Parathyroid adenoma (tissue), 2 donors: ENCODE results near the gene NEGR1.

ENCODE experiments used
- H2AFZ ChIP-seq: fragments of 300-600 bp; sonication (generic); one replicate; pipeline ENCODE4 v1.7.0; 2017; ENCODE audit warnings: antibody characterized with exemption, mild to moderate bottlenecking
- H3K27ac ChIP-seq: fragments of 300-600 bp; sonication (generic); one replicate; pipeline ENCODE4 v1.7.0; 2017
- H3K27me3 ChIP-seq: fragments of 300-600 bp; sonication (generic); one replicate; pipeline ENCODE4 v1.7.0; 2017; ENCODE audit warnings: low read length; ENCODE audit not compliant: control insufficient read depth, insufficient read depth
- H3K36me3 ChIP-seq: fragments of 300-600 bp; sonication (generic); one replicate; pipeline ENCODE4 v1.7.0; 2017; ENCODE audit warnings: low read length; ENCODE audit not compliant: control insufficient read depth, insufficient read depth
- H3K4me1 ChIP-seq: fragments of 300-600 bp; sonication (generic); one replicate; pipeline ENCODE4 v1.7.0; 2017; ENCODE audit warnings: control low read depth
- H3K4me2 ChIP-seq: fragments of 300-600 bp; sonication (generic); one replicate; pipeline ENCODE4 v1.7.0; 2017; ENCODE audit warnings: low read length
- H3K4me3 ChIP-seq: fragments of 300-600 bp; sonication (generic); one replicate; pipeline ENCODE4 v1.7.0; 2017; ENCODE audit warnings: low read depth, low read length
- H3K79me2 ChIP-seq: fragments of 300-600 bp; sonication (generic); one replicate; pipeline ENCODE4 v1.7.0; 2017; ENCODE audit warnings: control low read depth
- H3K9ac ChIP-seq: fragments of 300-600 bp; sonication (generic); one replicate; pipeline ENCODE4 v1.7.0; 2017; ENCODE audit warnings: mild to moderate bottlenecking
- H3K9me3 ChIP-seq: fragments of 300-600 bp; sonication (generic); one replicate; pipeline ENCODE4 v1.7.0; 2017; ENCODE audit warnings: low read length; ENCODE audit not compliant: control insufficient read depth
- CTCF ChIP-seq: fragments of 300-600 bp; sonication (generic); IDR thresholded peaks from one replicate; pipeline ENCODE4 v1.7.0; 2017; ENCODE audit warnings: antibody characterized with exemption, mild to moderate bottlenecking
- donor health status: primary hyperparathyroidism.

The NEGR1 gene

GRCh38 chr1:71422221-71422620, 860.1 kb downstream of the NEGR1 start:
- Histone ChIP-seq H3K36me3 (no peaks in the 10 kb centered on the region), H3K9ac (no peak overlapping the region), H3K27me3 (no peaks in the 10 kb centered on the region), H2AFZ (no peak overlapping the region), H3K9me3 (no peaks in the 10 kb centered on the region), H3K4me3 (no peak overlapping the region), H3K4me1 (no peaks in the 10 kb centered on the region), H3K79me2 (no peaks in the 10 kb centered on the region), H3K27ac (no peak overlapping the region), H3K4me2 (no peak overlapping the region)
- TF ChIP-seq CTCF: no peak

- Histone ChIP-seq H3K79me2 (no peaks in the 10 kb centered on the region), H3K36me3 (no peaks in the 10 kb centered on the region), H3K27me3 (no peaks in the 10 kb centered on the region), H3K27ac (no peak overlapping the region), H2AFZ (no peak overlapping the region), H3K4me3 (no peak overlapping the region), H3K9me3 (no peaks in the 10 kb centered on the region), H3K4me2 (no peak overlapping the region), H3K4me1 (no peaks in the 10 kb centered on the region), H3K9ac (no peak overlapping the region)
- TF ChIP-seq CTCF: no peak
These were observed 864.9 kb downstream of the NEGR1 start for GRCh38 chr1:71417421-71417820.

- Histone ChIP-seq H3K4me3 (no peak overlapping the region), H3K27me3 (no peaks in the 10 kb centered on the region), H3K9ac (no peak overlapping the region), H3K4me1 (no peaks in the 10 kb centered on the region), H3K9me3 (no peaks in the 10 kb centered on the region), H2AFZ (no peak overlapping the region), H3K36me3 (no peaks in the 10 kb centered on the region), H3K79me2 (no peaks in the 10 kb centered on the region), H3K4me2 (no peak overlapping the region), H3K27ac (no peak overlapping the region)
- no peak for TF ChIP-seq CTCF
These were observed 868.2 kb downstream of the NEGR1 start for GRCh38 chr1:71414179-71414578.

DNA sequence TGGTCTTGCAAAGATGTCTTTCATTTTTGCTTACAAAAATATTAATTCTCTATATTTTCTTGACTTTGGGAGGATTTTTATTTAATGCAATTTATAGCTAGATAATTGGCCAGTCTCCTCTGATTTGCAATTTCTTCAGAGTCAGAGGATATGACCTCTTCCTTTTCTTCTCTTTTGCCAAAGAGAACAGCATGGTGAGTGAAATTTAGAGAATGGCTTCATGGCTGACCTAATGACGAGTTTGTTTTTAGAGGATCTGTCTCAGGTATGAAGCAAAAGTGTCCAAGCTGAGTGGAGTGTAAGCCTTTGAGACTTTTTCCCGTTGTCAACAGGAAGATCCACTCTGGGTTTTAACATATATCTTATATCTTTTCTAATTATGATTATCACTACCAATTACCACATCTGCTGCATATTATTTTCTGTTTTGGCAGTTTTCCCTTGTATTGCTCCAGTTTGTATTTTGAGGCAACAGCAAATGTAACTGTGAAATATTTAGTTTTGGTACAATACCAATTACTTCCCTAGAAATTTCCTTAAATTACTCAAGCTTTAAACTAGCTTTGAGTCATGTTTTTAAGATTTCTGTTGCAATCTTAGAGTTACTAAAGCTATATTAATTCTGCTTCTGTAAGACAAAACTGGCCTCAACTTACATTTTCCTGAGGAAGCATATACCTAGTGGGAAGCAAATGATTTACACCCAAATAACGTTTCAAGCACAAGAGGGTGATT, 868.7 kb downstream of the NEGR1 start:
- Histone ChIP-seq H3K4me3 (no peak overlapping the region), H3K27me3 (no peaks in the 10 kb centered on the region), H3K9me3 (no peaks in the 10 kb centered on the region), H3K27ac (no peak overlapping the region), H3K4me1 (no peaks in the 10 kb centered on the region), H3K36me3 (no peaks in the 10 kb centered on the region), H3K9ac (no peak overlapping the region), H2AFZ (no peak overlapping the region), H3K4me2 (no peak overlapping the region), H3K79me2 (no peaks in the 10 kb centered on the region)
- no peak for TF ChIP-seq CTCF

GRCh38 chr1:71400050-71400449, 882.3 kb downstream of the NEGR1 start:
- H3K79me2 ChIP-seq: no peaks in the 10 kb centered on the region
- no peak overlapping the region for H3K4me2 ChIP-seq
- no peak for TF ChIP-seq CTCF
- H3K4me3 ChIP-seq: no peak overlapping the region
- H3K9ac ChIP-seq: no peak overlapping the region
- no peak overlapping the region for H2AFZ ChIP-seq
- no peaks in the 10 kb centered on the region for H3K9me3 ChIP-seq
- no peaks in the 10 kb centered on the region for H3K36me3 ChIP-seq
- no peaks in the 10 kb centered on the region for H3K27me3 ChIP-seq
- no peaks in the 10 kb centered on the region for H3K4me1 ChIP-seq
- H3K27ac ChIP-seq: no peak overlapping the region
